Stimulated activated CD8-positive, alpha-beta memory T cell treated with anti-CD3 and anti-CD28 coated beads, Interleukin-4, amount 100 ng/mL, for 48 hours (primary cell): ENCODE measurements around the gene EPN3.
A peak's percentile ranks its signal among the peaks of the same experiment; 100 is the strongest.

Experiments used
- DNase-seq: peaks from one replicate; pipeline ENCODE4 v3.0.0-alpha.2; 2020

Gene EPN3

GRCh38 chr17:50550661-50551432, 18.3 kb downstream of the EPN3 start:
- no peak for DNase-seq

GRCh38 chr17:50551433-50551815, 18.9 kb downstream of the EPN3 start:
- no peak for DNase-seq

- no peak for DNase-seq
Measured at GRCh38 chr17:50551884-50552283, 19.3 kb downstream of the EPN3 start.

- no peak for DNase-seq
Measured at GRCh38 chr17:50554201-50554600, 21.7 kb downstream of the EPN3 start.

GRCh38 chr17:50556803-50557202, 24.3 kb downstream of the EPN3 start:
- DNase-seq = no peak

GRCh38 chr17:50557630-50558029, 25.1 kb downstream of the EPN3 start:
- DNase-seq = no peak

- DNase-seq = no peak
Measured at GRCh38 chr17:50558091-50558490, 25.6 kb downstream of the EPN3 start.

GRCh38 chr17:50558581-50558940, 26.0 kb downstream of the EPN3 start:
- DNase-seq = no peak

GRCh38 chr17:50558941-50559614, 26.5 kb downstream of the EPN3 start:
- DNase-seq = no peak

- peak; percentile 60 for DNase-seq
Measured at GRCh38 chr17:50559674-50560184, 27.2 kb downstream of the EPN3 start.

GRCh38 chr17:50560185-50560824, 27.8 kb downstream of the EPN3 start, which contains the start of gene CACNA1G:
Gene CACNA1G (plus strand): TSS chr17:50560715. CDS start chr17:50561460, 745 bp downstream.
- DNase-seq = peak; percentile 92

- no peak for DNase-seq
Measured at GRCh38 chr17:50560931-50561745, 28.6 kb downstream of the EPN3 start.

- no peak for DNase-seq
Measured at GRCh38 chr17:50561746-50562141, 29.2 kb downstream of the EPN3 start.

- DNase-seq = no peak
Measured at GRCh38 chr17:50562242-50563091, 29.9 kb downstream of the EPN3 start.

GRCh38 chr17:50563092-50563511, 30.6 kb downstream of the EPN3 start:
- DNase-seq = no peak

GRCh38 chr17:50564916-50565315, 32.4 kb downstream of the EPN3 start:
- no peak for DNase-seq

- DNase-seq = no peak
Measured at GRCh38 chr17:50565402-50566350, 33.1 kb downstream of the EPN3 start.

GRCh38 chr17:50566886-50567285, 34.4 kb downstream of the EPN3 start:
- no peak for DNase-seq

- DNase-seq = no peak
Measured at GRCh38 chr17:50568659-50569058, 36.1 kb downstream of the EPN3 start.

GRCh38 chr17:50569592-50569991, 37.1 kb downstream of the EPN3 start:
- no peak for DNase-seq

GRCh38 chr17:50570032-50570431, 37.5 kb downstream of the EPN3 start:
- DNase-seq = no peak
